Measurements from ENCODE around the gene LMTK3. TPM values are rescaled to one million over a fixed set of nuclear protein-coding genes. Genes with fewer than 3 reads are reported as not detected.

LMTK3 gene
- total and polyA plus RNA-seq, 2 experiments from 2014 or later = 1.6 to 11.8 TPM

- Histone ChIP-seq H3K9me2 (ENCODE audit: insufficient read depth) (peaks cover 8% of the 10 kb centered on the region; the same call in 1 of the 2 replicates), H4K20me1 (replicated peaks; ENCODE audit: insufficient read depth) (no peaks in the 10 kb centered on the region; the same call in 1 of the 2 replicates), H3K4me2 (no peak overlapping the region), H3K27me3 (ENCODE audit: insufficient read depth) (no peaks in the 10 kb centered on the region), H3K36me3 (ENCODE audit: insufficient read depth) (no peaks in the 10 kb centered on the region), H3K4me1 (ENCODE audit: insufficient read depth) (peaks cover 3% of the 10 kb centered on the region; the same call in 1 of the 2 replicates), H2AFZ (no peak overlapping the region), H3F3A (replicated peaks; ENCODE audit: low read depth) (no peaks in the 10 kb centered on the region; the same call in none of the 2 replicates), H3K79me2 (replicated peaks; ENCODE audit: insufficient read depth) (no peaks in the 10 kb centered on the region), H3K4me3 (no peak overlapping the region), H3K27ac (ENCODE audit: low read depth) (no peak overlapping the region)
- peak; percentile 94 for DNase-seq (ENCODE audit: low spot score)
- Mint-ChIP-seq H3K9me3 (peaks cover 5% of the 10 kb centered on the region; the same call in 2 of the 3 replicates), H3K27ac (peak overlapping the region; percentile 86), H3K36me3 (ENCODE audit: low read depth) (peaks cover 18% of the 10 kb centered on the region; the same call in 2 of the 3 replicates), H3K4me3 (no peak overlapping the region), H3K27me3 (ENCODE audit: insufficient read depth, low read depth, poor library complexity) (no peaks in the 10 kb centered on the region), H3K4me1 (peaks cover 2% of the 10 kb centered on the region; the same call in 2 of the 3 replicates)
- TF ChIP-seq ETS1 (IDR thresholded peaks at IDR 0.05) (peak; percentile 83), POLR2AphosphoS5 (IDR thresholded peaks at IDR 0.05; ENCODE audit: low read depth) (peak; percentile 44; the same call in 1 of the 2 replicates), CREB1 (CRISPR knock-in tag; IDR thresholded peaks at IDR 0.05; ENCODE audit: low read depth) (peak; percentile 43), JUNB (IDR thresholded peaks at IDR 0.05; ENCODE audit: unreplicated experiment) (no peak), CTCF (conservative IDR thresholded peaks at IDR 0.05; ENCODE audit: low read depth in 2 of 2) (no peak), NANOG (IDR thresholded peaks at IDR 0.05; ENCODE audit: borderline replicate concordance) (no peak)
- ATAC-seq = peak; percentile 96
These were observed 49.5 kb downstream of the LMTK3 start for GRCh38 chr19:48461982-48462655.

GRCh38 chr19:48461651-48461981, 50.0 kb downstream of the LMTK3 start:
- DNase-seq (ENCODE audit: low spot score) = no peak
- no peak overlapping the region for H2AFZ ChIP-seq
- H3K4me2 ChIP-seq = no peak overlapping the region
- no peaks in the 10 kb centered on the region; the same call in 1 of the 2 replicates for H4K20me1 ChIP-seq (replicated peaks; ENCODE audit: insufficient read depth)
- no peaks in the 10 kb centered on the region for H3K27me3 ChIP-seq (ENCODE audit: insufficient read depth)
- peak; percentile 26 for ATAC-seq
- no peaks in the 10 kb centered on the region for H3K36me3 ChIP-seq (ENCODE audit: insufficient read depth)
- Mint-ChIP-seq H3K27me3 (ENCODE audit: insufficient read depth, low read depth, poor library complexity) (no peaks in the 10 kb centered on the region), H3K9me3 (peaks cover 5% of the 10 kb centered on the region; the same call in 2 of the 3 replicates), H3K4me1 (peaks cover 2% of the 10 kb centered on the region; the same call in 2 of the 3 replicates), H3K4me3 (no peak overlapping the region), H3K27ac (no peak overlapping the region), H3K36me3 (ENCODE audit: low read depth) (peaks cover 21% of the 10 kb centered on the region; the same call in 2 of the 3 replicates)
- H3K9me2 ChIP-seq (ENCODE audit: insufficient read depth) = peaks cover 8% of the 10 kb centered on the region; the same call in 1 of the 2 replicates
- H3K4me3 ChIP-seq = no peak overlapping the region
- peaks cover 3% of the 10 kb centered on the region; the same call in 1 of the 2 replicates for H3K4me1 ChIP-seq (ENCODE audit: insufficient read depth)
- H3F3A ChIP-seq (replicated peaks; ENCODE audit: low read depth) = no peaks in the 10 kb centered on the region; the same call in none of the 2 replicates
- H3K27ac ChIP-seq (ENCODE audit: low read depth) = no peak overlapping the region
- no peaks in the 10 kb centered on the region for H3K79me2 ChIP-seq (replicated peaks; ENCODE audit: insufficient read depth)
- TF ChIP-seq CTCF (conservative IDR thresholded peaks at IDR 0.05; ENCODE audit: low read depth in 2 of 2) = no peak
- no peak for TF ChIP-seq STAT1 (IDR thresholded peaks at IDR 0.05; ENCODE audit: unreplicated experiment)
- TF ChIP-seq CREB1 (CRISPR knock-in tag; IDR thresholded peaks at IDR 0.05; ENCODE audit: low read depth) = no peak
- TF ChIP-seq REST (IDR thresholded peaks at IDR 0.05; ENCODE audit: unreplicated experiment) = no peak
- no peak for TF ChIP-seq JUNB (IDR thresholded peaks at IDR 0.05; ENCODE audit: unreplicated experiment)
- no peak for TF ChIP-seq ZNF331 (CRISPR knock-in tag; IDR thresholded peaks at IDR 0.05; ENCODE audit: low read depth)
- TF ChIP-seq EZH2 (IDR thresholded peaks at IDR 0.05; ENCODE audit: low read depth, unreplicated experiment) = no peak
- no peak for TF ChIP-seq POLR2AphosphoS5 (IDR thresholded peaks at IDR 0.05; ENCODE audit: low read depth)
- no peak for TF ChIP-seq NANOG (IDR thresholded peaks at IDR 0.05; ENCODE audit: borderline replicate concordance)
- TF ChIP-seq EZH2phosphoT487 (IDR thresholded peaks at IDR 0.05; ENCODE audit: unreplicated experiment) = no peak
- TF ChIP-seq ETS1 (IDR thresholded peaks at IDR 0.05) = no peak

Measured in GM23338 (cell line).